GM12891 (cell line): ENCODE results near the gene RHBDL1.

Experiments used
- DNase-seq: peaks from one replicate; pipeline ENCODE4 v3.0.0; 2011; ENCODE audit warnings: low spot score; ENCODE audit not compliant: insufficient read length
- FAIRE-seq: peaks from 2 replicates; lab custom pipeline; 2011; peaks lifted over from hg19 to GRCh38; lab: Jason Lieb, UNC
- PAX5 ChIP-seq: IDR thresholded peaks from 2 replicates; pipeline ENCODE4 v1.6.1; 2011; ENCODE audit warnings: low read length, moderate library complexity, mild to moderate bottlenecking; ENCODE audit not compliant: insufficient read depth, severe bottlenecking
- POLR2A ChIP-seq: IDR thresholded peaks from 2 replicates; pipeline ENCODE4 v1.6.1; 2011; ENCODE audit warnings: low read depth, low read length, control low read depth
- POLR2AphosphoS5 ChIP-seq: IDR thresholded peaks from 2 replicates; pipeline ENCODE4 v1.6.1; 2011; ENCODE audit warnings: low read depth, low read length, control low read depth
- POU2F2 ChIP-seq: IDR thresholded peaks from 2 replicates; pipeline ENCODE4 v1.6.1; 2011; ENCODE audit warnings: low read depth, mild to moderate bottlenecking, control low read depth, low read length, moderate library complexity
- SPI1 ChIP-seq: IDR thresholded peaks from 2 replicates; pipeline ENCODE4 v1.6.1; 2011; ENCODE audit warnings: low read depth, low read length, control low read depth
- TAF1 ChIP-seq: IDR thresholded peaks from 2 replicates; pipeline ENCODE4 v1.6.1; 2011; ENCODE audit warnings: low read depth, low read length, control low read depth

RHBDL1 gene

GRCh38 chr16:714558-715476 is 39.3 kb downstream of the RHBDL1 start, which contains the start of gene METRN:
METRN (plus strand) TSS chr16:715118; CDS start chr16:715290, 172 bp downstream.
- DNase-seq (peak; percentile 96), FAIRE-seq (peak; percentile 94)
- no peak for TF ChIP-seq PAX5
- no peak for TF ChIP-seq POLR2AphosphoS5
- no peak for TF ChIP-seq TAF1
- TF ChIP-seq POLR2A, result no peak
- no peak for TF ChIP-seq POU2F2
- TF ChIP-seq SPI1, result no peak

- DNase-seq (no peak), FAIRE-seq (no peak)
- TF ChIP-seq PAX5 (no peak), SPI1 (no peak), POLR2A (no peak), POU2F2 (no peak), POLR2AphosphoS5 (no peak), TAF1 (no peak)
Measured at GRCh38 chr16:715477-716199, 40.2 kb downstream of the RHBDL1 start.

GRCh38 chr16:716200-716568 is 40.7 kb downstream of the RHBDL1 start:
- FAIRE-seq (no peak), DNase-seq (no peak)

GRCh38 chr16:716768-717325 is 41.4 kb downstream of the RHBDL1 start:
- FAIRE-seq, result no peak

More at GRCh38 chr16:716200-716568, 40.7 kb downstream of the RHBDL1 start:
- TF ChIP-seq TAF1 (no peak), POU2F2 (no peak), POLR2AphosphoS5 (no peak), SPI1 (no peak), PAX5 (no peak), POLR2A (no peak)

GRCh38 chr16:717450-718245 is 42.2 kb downstream of the RHBDL1 start:
- FAIRE-seq (no peak), DNase-seq (no peak)
- no peak for TF ChIP-seq POLR2AphosphoS5
- no peak for TF ChIP-seq POLR2A
- TF ChIP-seq TAF1, result no peak

More at GRCh38 chr16:716768-717325, 41.4 kb downstream of the RHBDL1 start:
- DNase-seq, result no peak
- TF ChIP-seq PAX5 (no peak), TAF1 (no peak), SPI1 (no peak), POLR2A (no peak), POU2F2 (no peak), POLR2AphosphoS5 (no peak)

- no peak for FAIRE-seq
Measured at GRCh38 chr16:718389-718788, 42.9 kb downstream of the RHBDL1 start.

GRCh38 chr16:718922-719321 is 43.5 kb downstream of the RHBDL1 start:
- DNase-seq (no peak), FAIRE-seq (no peak)
- TF ChIP-seq POLR2AphosphoS5 (no peak), PAX5 (no peak), POU2F2 (no peak), SPI1 (no peak), POLR2A (no peak), TAF1 (no peak)

More at GRCh38 chr16:718389-718788, 42.9 kb downstream of the RHBDL1 start:
- TF ChIP-seq POU2F2 (no peak), POLR2A (no peak), POLR2AphosphoS5 (no peak), TAF1 (no peak), PAX5 (no peak), SPI1 (no peak)
- no peak for DNase-seq

- DNase-seq (no peak), FAIRE-seq (peak; percentile 78)
- TF ChIP-seq POLR2A (no peak), POLR2AphosphoS5 (no peak), POU2F2 (no peak), SPI1 (no peak), PAX5 (no peak), TAF1 (no peak)
Measured at GRCh38 chr16:719815-720446, 44.5 kb downstream of the RHBDL1 start.
